GM19193 (cell line): ENCODE results near the gene BRICD5.

Experiments
- POLR2A ChIP-seq: IDR thresholded peaks from 4 replicates; pipeline ENCODE4 v1.6.1; 2011; ENCODE audit not compliant: insufficient read depth, insufficient read length; ENCODE audit errors: extremely low read depth

Gene BRICD5

GRCh38 chr16:2231016-2231931 lies 20.6 kb upstream of the BRICD5 start:
- TF ChIP-seq POLR2A: no peak

DNA sequence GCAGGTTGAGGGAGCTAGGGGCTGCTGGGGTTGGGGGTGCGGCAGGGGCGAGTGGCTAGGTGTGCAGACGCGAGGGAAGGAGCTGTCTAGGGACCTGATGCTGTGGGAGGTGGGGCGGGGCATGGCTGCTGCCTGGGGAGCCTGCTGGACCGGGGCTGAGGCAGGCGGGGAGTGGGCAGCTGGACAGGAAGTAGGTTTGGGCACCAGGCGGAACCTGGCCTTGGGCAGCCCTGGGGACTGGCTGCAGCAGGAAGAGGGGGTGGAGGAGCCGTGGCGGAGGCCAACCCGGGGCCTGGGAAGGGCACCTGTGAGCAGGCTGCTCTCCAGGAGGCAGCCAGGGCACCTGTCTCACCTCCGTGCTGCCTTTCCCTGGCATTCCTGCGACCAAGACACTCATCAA lies 19.7 kb upstream of the BRICD5 start:
- no peak for TF ChIP-seq POLR2A

GRCh38 chr16:2229632-2230250 lies 19.1 kb upstream of the BRICD5 start:
- TF ChIP-seq POLR2A: no peak

GRCh38 chr16:2229091-2229490 lies 18.4 kb upstream of the BRICD5 start:
- no peak for TF ChIP-seq POLR2A

- no peak for TF ChIP-seq POLR2A
Measured at GRCh38 chr16:2228161-2228824, 17.6 kb upstream of the BRICD5 start.

GRCh38 chr16:2226918-2227317 lies 16.3 kb upstream of the BRICD5 start:
- TF ChIP-seq POLR2A: no peak

- TF ChIP-seq POLR2A: no peak
Measured at GRCh38 chr16:2226245-2226793, 15.7 kb upstream of the BRICD5 start.

GRCh38 chr16:2223942-2224486 lies 13.4 kb upstream of the BRICD5 start:
- no peak for TF ChIP-seq POLR2A

DNA sequence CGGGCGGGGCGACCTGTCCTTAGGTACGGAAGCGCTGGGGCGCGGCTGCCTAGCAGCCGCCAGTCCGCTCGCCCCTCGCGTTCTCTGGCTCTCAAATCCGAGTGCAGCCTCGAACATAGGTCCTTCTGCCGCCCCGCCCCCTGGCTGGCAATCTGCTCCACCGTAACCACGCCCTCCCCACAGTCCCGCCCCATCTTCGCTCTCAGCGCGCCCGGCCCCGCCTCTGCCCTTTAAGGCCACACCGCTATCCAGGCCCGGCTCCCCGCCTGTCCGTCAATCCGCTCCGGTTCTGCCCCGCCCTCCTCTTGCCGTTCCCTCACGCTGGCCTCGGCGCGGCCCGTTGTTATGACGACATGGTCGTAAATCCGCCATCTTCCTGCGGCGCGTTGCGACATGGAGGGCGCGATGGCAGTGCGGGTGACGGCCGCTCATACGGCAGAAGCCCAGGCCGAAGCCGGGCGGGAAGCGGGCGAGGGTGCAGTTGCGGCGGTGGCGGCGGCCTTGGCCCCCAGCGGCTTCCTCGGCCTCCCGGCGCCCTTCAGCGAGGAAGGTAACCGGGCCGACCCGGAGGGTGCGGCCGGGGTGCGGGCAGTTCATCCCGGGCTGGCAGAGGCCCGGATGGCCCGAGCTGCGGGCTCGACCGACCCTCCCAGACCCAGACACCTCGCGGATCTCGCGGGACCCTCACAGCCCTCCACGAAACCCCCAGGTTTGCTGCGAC lies 12.7 kb upstream of the BRICD5 start, which contains the start of gene E4F1:
E4F1 (plus strand) TSS at position 371 of the 721 bp plus-strand sequence; CDS start at position 394, 23 bp downstream.
- peak; percentile 98 for TF ChIP-seq POLR2A

GRCh38 chr16:2216330-2216729 lies 5.7 kb upstream of the BRICD5 start:
- TF ChIP-seq POLR2A: no peak

DNA sequence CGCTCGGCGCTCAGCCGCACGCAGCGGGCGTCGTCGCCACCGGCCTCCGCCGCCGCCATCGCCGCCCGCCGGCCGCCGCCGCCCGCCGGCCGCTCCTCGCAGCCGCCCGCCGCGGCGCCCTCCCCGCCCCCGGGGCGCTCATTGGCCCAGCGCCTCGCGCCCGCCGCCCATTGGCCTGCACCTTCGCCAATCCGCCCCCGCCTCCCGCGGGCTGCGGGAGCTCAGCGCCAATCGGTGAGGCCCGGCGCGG lies 4.0 kb upstream of the BRICD5 start, which contains the start of gene PGP:
PGP (minus strand) TSS at position 122 of the 250 bp plus-strand sequence; CDS start at position 59, 63 bp downstream.
- TF ChIP-seq POLR2A: no peak

- TF ChIP-seq POLR2A: no peak
Measured at GRCh38 chr16:2213817-2214718, 3.4 kb upstream of the BRICD5 start.
